ENCODE results near the gene TBCD.

- no peak for TF ChIP-seq CTCF (conservative IDR thresholded peaks at IDR 0.05 in 1 of 2, IDR thresholded peaks at IDR 0.05 in 1 of 2; ENCODE audit: extremely low read depth in 1 of 2, insufficient read depth in 1 of 2, low read depth in 1 of 2, low read length in 2 of 2)
- TF ChIP-seq EZH2 (IDR thresholded peaks at IDR 0.05; ENCODE audit: borderline replicate concordance, low read length), result no peak
Measured at GRCh38 chr17:82899941-82900340, 148.1 kb downstream of the TBCD start.

Measured in mammary epithelial cell (primary cell).